Chondrocyte (in vitro differentiated cells): ENCODE data around the gene SEC31A. TPM values are rescaled to one million over a fixed set of nuclear protein-coding genes. Genes with fewer than 3 reads are reported as not detected.

ENCODE experiments used
- DNase-seq: peaks from one replicate; pipeline ENCODE4 v3.0.0; 2021; ENCODE audit warnings: mixed read lengths, low spot score
- H3K27ac Mint-ChIP-seq: one replicate; pipeline ENCODE4 v1.8.0; 2021; ENCODE audit warnings: mild to moderate bottlenecking, moderate library complexity, mixed read lengths; ENCODE audit not compliant: unreplicated experiment
- H3K27me3 Mint-ChIP-seq: 2 replicates; pipeline ENCODE4 v1.8.0; 2021; ENCODE audit warnings: low read depth, mixed read lengths
- H3K36me3 Mint-ChIP-seq: 2 replicates; pipeline ENCODE4 v1.8.0; 2021; ENCODE audit warnings: low read depth, mixed read lengths
- H3K4me1 Mint-ChIP-seq: 2 replicates; pipeline ENCODE4 v1.8.0; 2021; ENCODE audit warnings: low read depth, mild to moderate bottlenecking, mixed read lengths
- H3K4me3 Mint-ChIP-seq: one replicate; pipeline ENCODE4 v1.8.0; 2021; ENCODE audit warnings: mild to moderate bottlenecking, moderate library complexity, mixed read lengths; ENCODE audit not compliant: unreplicated experiment
- H3K9me3 Mint-ChIP-seq: 2 replicates; pipeline ENCODE4 v1.8.0; 2021; ENCODE audit warnings: low read depth, mixed read lengths
- long read RNA-seq: library from polyadenylated mRNA; stranded (forward); transcript quantifications from one replicate; pipeline ENCODE4 v2.0.0, GENCODE V29; 2021
- total RNA-seq: library from RNA; stranded (reverse); gene quantifications from 3 replicates; pipeline ENCODE4 v1.2.1, GENCODE V29; 2021
- TF ChIP-seq, protein P1 (sequence below): fragments of 200-600 bp; sonication (generic); IDR thresholded peaks from 2 replicates; pipeline ENCODE4 v1.5.0; 2021; ENCODE audit warnings: antibody characterized with exemption, mild to moderate bottlenecking, moderate library complexity

Gene SEC31A, protein sequence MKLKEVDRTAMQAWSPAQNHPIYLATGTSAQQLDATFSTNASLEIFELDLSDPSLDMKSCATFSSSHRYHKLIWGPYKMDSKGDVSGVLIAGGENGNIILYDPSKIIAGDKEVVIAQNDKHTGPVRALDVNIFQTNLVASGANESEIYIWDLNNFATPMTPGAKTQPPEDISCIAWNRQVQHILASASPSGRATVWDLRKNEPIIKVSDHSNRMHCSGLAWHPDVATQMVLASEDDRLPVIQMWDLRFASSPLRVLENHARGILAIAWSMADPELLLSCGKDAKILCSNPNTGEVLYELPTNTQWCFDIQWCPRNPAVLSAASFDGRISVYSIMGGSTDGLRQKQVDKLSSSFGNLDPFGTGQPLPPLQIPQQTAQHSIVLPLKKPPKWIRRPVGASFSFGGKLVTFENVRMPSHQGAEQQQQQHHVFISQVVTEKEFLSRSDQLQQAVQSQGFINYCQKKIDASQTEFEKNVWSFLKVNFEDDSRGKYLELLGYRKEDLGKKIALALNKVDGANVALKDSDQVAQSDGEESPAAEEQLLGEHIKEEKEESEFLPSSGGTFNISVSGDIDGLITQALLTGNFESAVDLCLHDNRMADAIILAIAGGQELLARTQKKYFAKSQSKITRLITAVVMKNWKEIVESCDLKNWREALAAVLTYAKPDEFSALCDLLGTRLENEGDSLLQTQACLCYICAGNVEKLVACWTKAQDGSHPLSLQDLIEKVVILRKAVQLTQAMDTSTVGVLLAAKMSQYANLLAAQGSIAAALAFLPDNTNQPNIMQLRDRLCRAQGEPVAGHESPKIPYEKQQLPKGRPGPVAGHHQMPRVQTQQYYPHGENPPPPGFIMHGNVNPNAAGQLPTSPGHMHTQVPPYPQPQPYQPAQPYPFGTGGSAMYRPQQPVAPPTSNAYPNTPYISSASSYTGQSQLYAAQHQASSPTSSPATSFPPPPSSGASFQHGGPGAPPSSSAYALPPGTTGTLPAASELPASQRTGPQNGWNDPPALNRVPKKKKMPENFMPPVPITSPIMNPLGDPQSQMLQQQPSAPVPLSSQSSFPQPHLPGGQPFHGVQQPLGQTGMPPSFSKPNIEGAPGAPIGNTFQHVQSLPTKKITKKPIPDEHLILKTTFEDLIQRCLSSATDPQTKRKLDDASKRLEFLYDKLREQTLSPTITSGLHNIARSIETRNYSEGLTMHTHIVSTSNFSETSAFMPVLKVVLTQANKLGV
- 406 to 470 TPM (median 421 TPM) in 3 replicates for total RNA-seq
- long read RNA-seq, full-length matches to known transcripts: 316 of 499 reads
- long read RNA-seq, partial matches to known transcripts: 29 of 499 reads
- long read RNA-seq, other reads (novel, unspliced or antisense): 154 of 499 reads

DNA sequence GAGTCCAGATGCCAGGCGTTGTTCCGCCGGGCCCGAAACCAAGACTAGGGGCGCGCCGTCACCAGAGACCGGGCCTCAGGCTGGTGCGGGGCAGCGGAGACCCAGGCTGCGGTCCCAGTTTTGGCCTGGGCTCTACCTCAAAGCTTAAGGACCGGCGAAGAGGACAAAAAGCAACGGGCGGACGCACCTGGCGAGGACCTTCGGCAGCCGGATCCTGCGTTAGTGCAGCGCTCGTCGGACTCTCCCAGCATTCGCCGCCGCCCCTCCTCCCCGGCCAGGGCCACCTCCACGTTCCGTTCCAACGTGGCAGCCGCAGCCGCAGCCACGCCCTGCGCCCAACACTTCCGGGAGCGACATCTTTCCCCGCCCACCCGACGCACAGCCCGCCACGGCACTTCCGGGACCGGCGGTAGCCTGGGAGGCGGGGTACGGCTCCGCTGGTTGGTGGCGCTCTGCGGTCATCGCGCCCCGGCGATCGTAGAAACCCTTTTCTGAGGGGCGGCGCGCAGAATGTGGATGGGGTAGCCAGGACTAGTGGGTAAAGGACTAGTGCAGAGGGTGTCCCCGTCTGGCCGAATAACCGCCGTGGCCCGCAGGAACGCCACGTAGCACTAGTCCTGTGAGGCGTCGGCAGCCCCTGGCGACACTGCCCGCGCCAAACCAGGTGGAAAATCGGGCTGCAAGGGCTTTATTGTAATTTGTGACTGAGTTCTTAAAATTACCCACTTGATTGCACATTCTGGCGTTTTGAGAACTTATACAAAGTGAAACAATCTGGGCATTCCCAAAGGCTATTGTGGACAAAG lies at the start of gene SEC31A:
Gene SEC31A (minus strand): TSS at position 253 of the 806 bp plus-strand sequence. CDS start 9,217 bp downstream, outside the sequence.
- no peaks in the 10 kb centered on the region for H3K9me3 Mint-ChIP-seq
- H3K36me3 Mint-ChIP-seq: peaks cover 20% of the 10 kb centered on the region
- H3K27ac Mint-ChIP-seq: peak within 1 kb of the TSS; percentile 99
- peak; percentile 98 for DNase-seq
- H3K27me3 Mint-ChIP-seq: no peaks in the 10 kb centered on the region
- peaks cover 54% of the 10 kb centered on the region for H3K4me1 Mint-ChIP-seq
- peak within 1 kb of the TSS; percentile 92 for H3K4me3 Mint-ChIP-seq
- TF ChIP-seq, protein P1, sequence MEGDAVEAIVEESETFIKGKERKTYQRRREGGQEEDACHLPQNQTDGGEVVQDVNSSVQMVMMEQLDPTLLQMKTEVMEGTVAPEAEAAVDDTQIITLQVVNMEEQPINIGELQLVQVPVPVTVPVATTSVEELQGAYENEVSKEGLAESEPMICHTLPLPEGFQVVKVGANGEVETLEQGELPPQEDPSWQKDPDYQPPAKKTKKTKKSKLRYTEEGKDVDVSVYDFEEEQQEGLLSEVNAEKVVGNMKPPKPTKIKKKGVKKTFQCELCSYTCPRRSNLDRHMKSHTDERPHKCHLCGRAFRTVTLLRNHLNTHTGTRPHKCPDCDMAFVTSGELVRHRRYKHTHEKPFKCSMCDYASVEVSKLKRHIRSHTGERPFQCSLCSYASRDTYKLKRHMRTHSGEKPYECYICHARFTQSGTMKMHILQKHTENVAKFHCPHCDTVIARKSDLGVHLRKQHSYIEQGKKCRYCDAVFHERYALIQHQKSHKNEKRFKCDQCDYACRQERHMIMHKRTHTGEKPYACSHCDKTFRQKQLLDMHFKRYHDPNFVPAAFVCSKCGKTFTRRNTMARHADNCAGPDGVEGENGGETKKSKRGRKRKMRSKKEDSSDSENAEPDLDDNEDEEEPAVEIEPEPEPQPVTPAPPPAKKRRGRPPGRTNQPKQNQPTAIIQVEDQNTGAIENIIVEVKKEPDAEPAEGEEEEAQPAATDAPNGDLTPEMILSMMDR: peak; percentile 46

DNA sequence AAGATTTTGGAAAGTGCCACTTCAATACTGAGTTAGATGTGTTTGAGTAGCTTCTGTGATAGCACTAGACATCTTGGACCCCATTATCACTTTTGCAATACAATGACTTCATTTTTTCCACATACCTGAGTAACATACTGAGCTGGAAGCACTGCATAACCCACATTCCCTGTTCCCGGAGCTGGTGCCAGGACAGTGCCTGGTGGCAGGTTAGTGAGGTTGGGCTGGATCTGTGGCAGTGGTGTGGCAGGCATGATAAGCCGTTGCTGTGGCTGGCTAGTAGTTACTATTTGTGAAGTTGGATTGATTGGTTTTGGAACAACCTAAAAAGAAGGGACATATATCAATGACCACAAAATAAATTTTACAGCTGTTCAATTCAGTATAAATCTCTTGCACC lies 48.5 kb upstream of the SEC31A start:
- Mint-ChIP-seq H3K9me3 (no peaks in the 10 kb centered on the region), H3K27ac (no peak overlapping the region), H3K4me3 (no peak overlapping the region), H3K27me3 (no peaks in the 10 kb centered on the region), H3K4me1 (no peaks in the 10 kb centered on the region), H3K36me3 (peaks cover 19% of the 10 kb centered on the region)
- no peak for DNase-seq
- TF ChIP-seq, protein P1: no peak

DNA sequence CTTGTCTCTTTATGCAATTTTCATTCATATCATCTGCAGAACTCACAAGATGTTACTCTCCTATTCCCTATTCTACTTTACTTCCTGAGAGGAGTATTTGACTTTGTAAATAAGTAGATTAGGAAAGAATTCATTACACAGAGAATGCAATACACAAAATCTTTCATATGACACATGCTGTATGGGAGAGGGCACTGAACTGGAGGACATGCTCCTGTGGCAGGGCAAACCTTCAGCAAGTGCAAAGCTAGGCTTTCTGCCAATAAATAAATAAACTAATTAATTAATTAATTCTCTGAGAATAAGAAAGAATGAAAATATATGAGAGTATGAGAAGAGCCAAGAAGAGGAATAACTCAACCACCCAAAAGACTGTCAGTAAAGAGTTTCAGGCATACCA lies 43.5 kb upstream of the SEC31A start:
- Mint-ChIP-seq H3K27ac (no peak overlapping the region), H3K9me3 (no peaks in the 10 kb centered on the region), H3K4me3 (no peak overlapping the region), H3K36me3 (peaks cover 22% of the 10 kb centered on the region), H3K4me1 (no peaks in the 10 kb centered on the region), H3K27me3 (no peaks in the 10 kb centered on the region)
- TF ChIP-seq, protein P1: no peak
- no peak for DNase-seq

DNA sequence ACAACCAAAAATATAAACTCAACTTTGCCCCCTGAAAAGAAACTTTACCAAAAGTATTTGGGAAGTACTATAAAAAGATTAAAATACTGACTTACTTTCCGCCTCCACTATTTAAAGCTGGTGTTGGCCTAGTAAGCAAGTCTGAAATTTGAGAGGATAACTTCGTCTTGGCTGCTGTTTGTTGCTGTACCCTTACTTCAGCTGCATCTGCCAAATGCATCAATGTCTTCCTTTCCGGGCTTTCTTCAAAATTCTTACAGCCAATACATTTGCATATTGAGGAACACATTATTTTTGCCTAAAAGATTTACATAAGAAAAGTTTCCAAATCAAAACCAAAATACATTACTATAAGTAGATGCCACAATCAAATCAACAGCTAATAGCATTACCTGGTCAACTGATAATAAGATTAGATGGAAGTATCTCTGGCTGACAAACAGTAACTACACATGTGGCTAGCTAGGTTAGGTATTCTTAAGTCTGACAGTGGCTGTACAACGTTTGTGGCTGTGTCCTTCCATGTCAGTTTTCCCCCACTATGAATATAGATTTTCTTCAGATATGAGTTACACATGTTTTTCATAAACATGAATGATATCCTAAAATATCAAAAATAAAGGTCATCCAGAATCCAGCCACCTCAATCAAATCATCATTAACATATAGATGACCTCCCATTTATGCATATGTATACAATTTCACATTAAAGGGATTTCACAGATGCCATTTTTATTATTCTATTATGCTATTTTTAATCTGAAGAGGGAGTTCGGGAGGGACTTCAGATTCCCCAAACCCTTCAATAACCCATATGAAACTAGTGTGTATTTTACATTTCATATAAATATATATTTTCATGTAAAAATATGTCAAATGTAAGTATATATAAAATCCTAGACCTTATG lies 40.1 kb upstream of the SEC31A start:
- H3K36me3 Mint-ChIP-seq: peaks cover 19% of the 10 kb centered on the region
- no peaks in the 10 kb centered on the region for H3K4me1 Mint-ChIP-seq
- DNase-seq: no peak
- H3K9me3 Mint-ChIP-seq: no peaks in the 10 kb centered on the region
- TF ChIP-seq, protein P1: no peak
- no peak overlapping the region for H3K4me3 Mint-ChIP-seq
- no peak overlapping the region for H3K27ac Mint-ChIP-seq
- no peaks in the 10 kb centered on the region for H3K27me3 Mint-ChIP-seq
